SK-N-DZ (cell line): ENCODE measurements around the gene CDC14C.

ENCODE experiments used
- DNase-seq: peaks from one replicate; pipeline ENCODE4 v3.0.0-alpha.2; 2015; ENCODE audit warnings: low spot score

Gene CDC14C

DNA sequence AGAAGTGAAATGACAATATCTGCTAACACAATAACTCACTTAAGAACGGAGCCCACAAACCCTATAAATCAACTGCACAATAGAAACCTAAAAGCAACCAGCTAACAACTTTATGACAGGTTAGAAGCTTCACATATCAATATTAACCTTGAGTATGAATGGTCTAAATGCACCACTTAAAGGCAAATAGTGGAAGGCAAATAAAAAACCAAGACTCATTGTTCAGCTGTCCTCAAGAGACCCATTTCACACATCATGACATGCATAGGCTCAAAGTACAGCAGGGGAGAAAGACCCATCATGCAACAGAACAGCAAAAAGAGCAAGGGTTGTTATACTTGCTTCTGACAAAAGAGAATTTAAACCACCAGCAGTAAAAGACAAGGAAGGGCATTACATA is 46.8 kb downstream of the CDC14C start:
- DNase-seq = no peak

- DNase-seq = no peak
Observed at GRCh38 chr7:48976253-48976652, 51.9 kb downstream of the CDC14C start.

DNA sequence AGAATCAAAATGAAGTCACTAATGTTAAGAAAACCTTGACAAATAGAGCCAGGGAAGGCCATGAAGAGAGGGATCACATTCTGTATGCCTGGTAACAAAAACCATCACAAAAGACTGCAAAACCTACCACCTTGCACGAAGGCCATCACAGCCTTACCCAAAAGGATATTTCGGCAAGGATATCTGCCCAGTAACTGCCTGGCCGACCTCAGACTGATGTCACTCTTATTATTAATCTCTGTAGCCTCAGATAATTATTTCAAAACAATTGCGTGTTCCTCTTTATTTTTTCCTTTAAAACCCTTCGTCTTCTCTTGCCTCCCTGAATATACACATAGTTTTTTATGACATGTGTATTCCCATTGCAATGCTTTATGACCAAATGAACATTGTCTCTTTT is 52.5 kb downstream of the CDC14C start:
- no peak for DNase-seq
